ENCODE measurements around the gene MPEG1. TPM values are rescaled to one million over a fixed set of nuclear protein-coding genes. Genes with fewer than 3 reads are reported as not detected.

The MPEG1 gene
- total RNA-seq, 1 experiment from 2014 or later, result 0.08 TPM

- DNase-seq (ENCODE audit: low read depth, low spot score), result no peak
- ChIA-PET POLR2A (no interaction called here), CTCF (no interaction called here)
- Histone ChIP-seq H3K9me3 (ENCODE audit: control insufficient read depth, insufficient read depth, low read depth, low read length) (no peaks in the 10 kb centered on the region), H3K27me3 (ENCODE audit: control insufficient read depth, insufficient read depth, low read length) (peaks cover 12% of the 10 kb centered on the region), H3K4me1 (ENCODE audit: control insufficient read depth, insufficient read depth, low read length) (peaks cover 7% of the 10 kb centered on the region), H3K4me3 (ENCODE audit: low read depth in 2 of 2, low read length in 2 of 2) (no peak overlapping the region), H3K36me3 (ENCODE audit: control insufficient read depth, insufficient read depth, low read length) (no peaks in the 10 kb centered on the region), H3K27ac (ENCODE audit: low read length) (no peak overlapping the region)
- ATAC-seq, result no peak
- TF ChIP-seq REST (IDR thresholded peaks at IDR 0.05; ENCODE audit: insufficient read depth in 1 of 2, low read depth in 2 of 2, low read length in 1 of 2) (no peak), CTCF (IDR thresholded peaks at IDR 0.05) (no peak), POLR2AphosphoS5 (IDR thresholded peaks at IDR 0.05; ENCODE audit: low read depth, low read length) (no peak), SIN3A (IDR thresholded peaks at IDR 0.05; ENCODE audit: borderline replicate concordance, insufficient read depth, low read depth, low read length) (no peak), TCF7L2 (IDR thresholded peaks at IDR 0.05; ENCODE audit: low read depth, low read length) (no peak)
- in situ Hi-C loops (cut with HindIII; ENCODE audit: low pct_unique_long_range_greater_than_20kb, low sequenced_read_pairs) (no loop called here), intact Hi-C loops (cut with micrococcal nuclease; ENCODE audit: unreplicated experiment) (no loop called here)
- BruUV-seq (replicated peaks), result no TSS peak
Measured at GRCh38 chr11:59176330-59176729, 36.4 kb downstream of the MPEG1 start.

- ATAC-seq (no peak), DNase-seq (ENCODE audit: low read depth, low spot score) (no peak)
- Histone ChIP-seq H3K27me3 (ENCODE audit: control insufficient read depth, insufficient read depth, low read length) (peaks cover 12% of the 10 kb centered on the region), H3K9me3 (ENCODE audit: control insufficient read depth, insufficient read depth, low read depth, low read length) (no peaks in the 10 kb centered on the region), H3K27ac (ENCODE audit: low read length) (no peak overlapping the region), H3K4me1 (ENCODE audit: control insufficient read depth, insufficient read depth, low read length) (peaks cover 7% of the 10 kb centered on the region), H3K36me3 (ENCODE audit: control insufficient read depth, insufficient read depth, low read length) (no peaks in the 10 kb centered on the region), H3K4me3 (ENCODE audit: low read depth in 2 of 2, low read length in 2 of 2) (no peak overlapping the region)
- intact Hi-C loops (cut with micrococcal nuclease; ENCODE audit: unreplicated experiment) (no loop called here), in situ Hi-C loops (cut with HindIII; ENCODE audit: low pct_unique_long_range_greater_than_20kb, low sequenced_read_pairs) (no loop called here)
- ChIA-PET POLR2A (interaction anchor here (0.7 kb wide), 1 partner anchor 524 kb away, joined by 8 read pairs; no protein-coding TSS in a partner anchor), CTCF (interaction anchor here (1.1 kb wide), 1 partner anchor 16 kb away, joined by 3 read pairs; no protein-coding TSS in a partner anchor)
- BruUV-seq (replicated peaks), result no TSS peak
- TF ChIP-seq TCF7L2 (IDR thresholded peaks at IDR 0.05; ENCODE audit: low read depth, low read length) (no peak), CTCF (IDR thresholded peaks at IDR 0.05) (no peak), SIN3A (IDR thresholded peaks at IDR 0.05; ENCODE audit: borderline replicate concordance, insufficient read depth, low read depth, low read length) (no peak), POLR2AphosphoS5 (IDR thresholded peaks at IDR 0.05; ENCODE audit: low read depth, low read length) (no peak), REST (IDR thresholded peaks at IDR 0.05; ENCODE audit: insufficient read depth in 1 of 2, low read depth in 2 of 2, low read length in 1 of 2) (no peak)
Measured at GRCh38 chr11:59175091-59175501, 37.6 kb downstream of the MPEG1 start.

Measured in Panc1 (cell line).